Measurements from ENCODE around the gene ARSB. TPM values are rescaled to one million over a fixed set of nuclear protein-coding genes. Genes with fewer than 3 reads are reported as not detected.
A peak's percentile ranks its signal among the peaks of the same experiment; 100 is the strongest.
"Not testable (repeated sequence)": the region's sequence is repeated elsewhere in the genome, so short reads cannot be mapped to it uniquely, and the experiment has no call there.

Gene ARSB
- total RNA-seq, 1 donor from 2014 or later: 30.2 TPM

DNA sequence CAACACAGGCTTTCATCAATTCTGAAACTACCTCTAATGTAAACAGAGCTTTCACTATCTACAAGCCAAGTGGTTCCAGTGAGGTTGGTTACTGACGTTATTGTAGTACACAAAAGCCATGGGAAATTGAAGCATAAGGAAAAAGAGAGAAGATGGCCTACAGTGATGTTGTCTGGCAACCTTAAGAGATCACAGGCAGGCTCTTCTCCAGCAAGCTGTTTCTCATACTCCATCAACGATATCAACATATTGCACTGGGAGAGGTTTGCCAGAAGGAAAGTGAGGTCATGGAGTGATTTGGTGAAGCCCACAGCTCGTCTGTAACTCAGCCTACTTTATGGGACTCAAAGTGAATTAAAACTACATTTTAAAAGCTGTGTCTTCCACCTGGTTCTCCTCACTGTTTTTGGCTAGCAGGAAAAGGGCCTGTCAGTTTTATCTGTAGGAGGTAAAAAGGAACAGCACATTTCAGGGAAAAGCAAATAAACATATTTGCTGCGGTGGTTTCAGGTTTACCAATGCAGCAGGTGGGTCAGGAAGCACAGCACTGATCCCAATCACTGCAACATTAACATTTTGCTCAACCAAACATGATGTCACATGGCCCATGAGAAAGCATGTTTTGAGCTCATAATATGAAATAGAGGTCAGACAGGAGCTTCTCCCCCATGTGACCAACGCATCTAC lies 72.9 kb downstream of the ARSB start:
- peaks cover 34% of the 10 kb centered on the region for H3K4me1 Mint-ChIP-seq (ENCODE audit: low read depth, unreplicated experiment)
- H3K4me3 Mint-ChIP-seq (ENCODE audit: unreplicated experiment): no peak overlapping the region
- Histone ChIP-seq H3K4me1 (ENCODE audit: insufficient read depth, low read length) (peaks cover 19% of the 10 kb centered on the region), H3K27me3 (ENCODE audit: insufficient read depth, low read length) (no peaks in the 10 kb centered on the region), H3K9ac (ENCODE audit: low read length) (no peak overlapping the region), H2AFZ (ENCODE audit: low read depth, low read length) (no peak overlapping the region), H3K9me3 (ENCODE audit: insufficient read depth, low read depth, low read length) (no peaks in the 10 kb centered on the region), H4K20me1 (ENCODE audit: insufficient read depth, low read length) (no peaks in the 10 kb centered on the region), H3K79me2 (ENCODE audit: insufficient read depth, low read length) (no peaks in the 10 kb centered on the region), H3K4me3 (ENCODE audit: insufficient read depth, low read depth, low read length) (no peak overlapping the region), H3K4me2 (ENCODE audit: low read length) (no peak overlapping the region), H3K27ac (ENCODE audit: low read depth, low read length) (no peak overlapping the region), H3K36me3 (ENCODE audit: insufficient read depth, low read length) (no peaks in the 10 kb centered on the region)
- no peaks in the 10 kb centered on the region for H3K9me3 Mint-ChIP-seq (ENCODE audit: unreplicated experiment)
- no peak for TF ChIP-seq CTCF (IDR thresholded peaks at IDR 0.05; ENCODE audit: insufficient read depth, low read depth, low read length)
- TF ChIP-seq EZH2 (IDR thresholded peaks at IDR 0.05; ENCODE audit: insufficient read depth, low read length): no peak
- no peaks in the 10 kb centered on the region for H3K27me3 Mint-ChIP-seq (ENCODE audit: low read depth, unreplicated experiment)
- no peak for FAIRE-seq
- H3K27ac Mint-ChIP-seq (ENCODE audit: unreplicated experiment): no peak overlapping the region
- H3K36me3 Mint-ChIP-seq (ENCODE audit: low read depth, unreplicated experiment): no peaks in the 10 kb centered on the region
- peak; percentile 50 for DNase-seq (ENCODE audit: low read depth)

- not testable (repeated sequence) for H3K4me3 ChIP-seq (ENCODE audit: insufficient read depth, low read depth, low read length); H3K4me3 Mint-ChIP-seq (ENCODE audit: unreplicated experiment); DNase-seq (ENCODE audit: low read depth); FAIRE-seq; H2AFZ ChIP-seq (ENCODE audit: low read depth, low read length); H4K20me1 ChIP-seq (ENCODE audit: insufficient read depth, low read length); H3K27me3 ChIP-seq (ENCODE audit: insufficient read depth, low read length); H3K27me3 Mint-ChIP-seq (ENCODE audit: low read depth, unreplicated experiment); H3K9me3 Mint-ChIP-seq (ENCODE audit: unreplicated experiment); H3K9me3 ChIP-seq (ENCODE audit: insufficient read depth, low read depth, low read length); H3K36me3 ChIP-seq (ENCODE audit: insufficient read depth, low read length); H3K79me2 ChIP-seq (ENCODE audit: insufficient read depth, low read length); H3K36me3 Mint-ChIP-seq (ENCODE audit: low read depth, unreplicated experiment)
- Mint-ChIP-seq H3K4me1 (ENCODE audit: low read depth, unreplicated experiment) (peaks cover 57% of the 10 kb centered on the region), H3K27ac (ENCODE audit: unreplicated experiment) (peak overlapping the region; percentile 35)
- H3K9ac ChIP-seq (ENCODE audit: low read length): peak overlapping the region; percentile 75
- peak overlapping the region; percentile 89 for H3K27ac ChIP-seq (ENCODE audit: low read depth, low read length)
- peak overlapping the region; percentile 85 for H3K4me2 ChIP-seq (ENCODE audit: low read length)
- H3K4me1 ChIP-seq (ENCODE audit: insufficient read depth, low read length): peaks cover 32% of the 10 kb centered on the region
These were observed 75.7 kb downstream of the ARSB start for GRCh38 chr5:78909224-78909983.

GRCh38 chr5:78908173-78909061 lies 76.7 kb downstream of the ARSB start:
- H3K4me3 ChIP-seq (ENCODE audit: insufficient read depth, low read depth, low read length): peak overlapping the region; percentile 27
- H3K27me3 ChIP-seq (ENCODE audit: insufficient read depth, low read length): no peaks in the 10 kb centered on the region
- peak overlapping the region; percentile 85 for H3K4me2 ChIP-seq (ENCODE audit: low read length)
- peaks cover 32% of the 10 kb centered on the region for H3K4me1 ChIP-seq (ENCODE audit: insufficient read depth, low read length)
- peak overlapping the region; percentile 75 for H3K9ac ChIP-seq (ENCODE audit: low read length)
- H3K4me3 Mint-ChIP-seq (ENCODE audit: unreplicated experiment): peak overlapping the region; percentile 71
- H3K27ac ChIP-seq (ENCODE audit: low read depth, low read length): peak overlapping the region; percentile 89
- no peaks in the 10 kb centered on the region for H3K27me3 Mint-ChIP-seq (ENCODE audit: low read depth, unreplicated experiment)
- H2AFZ ChIP-seq (ENCODE audit: low read depth, low read length): peak overlapping the region; percentile 42
- H3K27ac Mint-ChIP-seq (ENCODE audit: unreplicated experiment): peak overlapping the region; percentile 99
- no peaks in the 10 kb centered on the region for H3K79me2 ChIP-seq (ENCODE audit: insufficient read depth, low read length)
- H3K36me3 Mint-ChIP-seq (ENCODE audit: low read depth, unreplicated experiment): no peaks in the 10 kb centered on the region
- DNase-seq (ENCODE audit: low read depth): peak; percentile 88
- no peaks in the 10 kb centered on the region for H3K9me3 ChIP-seq (ENCODE audit: insufficient read depth, low read depth, low read length)
- no peaks in the 10 kb centered on the region for H3K36me3 ChIP-seq (ENCODE audit: insufficient read depth, low read length)
- no peaks in the 10 kb centered on the region for H3K9me3 Mint-ChIP-seq (ENCODE audit: unreplicated experiment)
- H3K4me1 Mint-ChIP-seq (ENCODE audit: low read depth, unreplicated experiment): peaks cover 60% of the 10 kb centered on the region
- FAIRE-seq: no peak
- no peak for TF ChIP-seq EZH2 (IDR thresholded peaks at IDR 0.05; ENCODE audit: insufficient read depth, low read length)
- no peak for TF ChIP-seq CTCF (IDR thresholded peaks at IDR 0.05; ENCODE audit: insufficient read depth, low read depth, low read length)
- H4K20me1 ChIP-seq (ENCODE audit: insufficient read depth, low read length): no peaks in the 10 kb centered on the region

Data from astrocyte (in vitro differentiated cells and primary cell).